Suppressor macrophage (primary cell): ENCODE results near the gene ATP5PB.
A peak's percentile ranks its signal among the peaks of the same experiment; 100 is the strongest.

Experiments used
- DNase-seq, 4 experiments: peaks; one replicate each; pipeline ENCODE4 v3.0.0-alpha.2; 2020 to 2022
- total RNA-seq, 17 experiments: gene quantifications; one replicate each; lab custom pipeline; 2026; ENCODE audit warnings: mixed read lengths in 6 of 17, inconsistent platforms in 3 of 17; lab: John Stamatoyannopoulos, UW

The ATP5PB gene, protein sequence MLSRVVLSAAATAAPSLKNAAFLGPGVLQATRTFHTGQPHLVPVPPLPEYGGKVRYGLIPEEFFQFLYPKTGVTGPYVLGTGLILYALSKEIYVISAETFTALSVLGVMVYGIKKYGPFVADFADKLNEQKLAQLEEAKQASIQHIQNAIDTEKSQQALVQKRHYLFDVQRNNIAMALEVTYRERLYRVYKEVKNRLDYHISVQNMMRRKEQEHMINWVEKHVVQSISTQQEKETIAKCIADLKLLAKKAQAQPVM
- 143 to 334 (median 232) reads per million in 17 experiments for total RNA-seq

DNA sequence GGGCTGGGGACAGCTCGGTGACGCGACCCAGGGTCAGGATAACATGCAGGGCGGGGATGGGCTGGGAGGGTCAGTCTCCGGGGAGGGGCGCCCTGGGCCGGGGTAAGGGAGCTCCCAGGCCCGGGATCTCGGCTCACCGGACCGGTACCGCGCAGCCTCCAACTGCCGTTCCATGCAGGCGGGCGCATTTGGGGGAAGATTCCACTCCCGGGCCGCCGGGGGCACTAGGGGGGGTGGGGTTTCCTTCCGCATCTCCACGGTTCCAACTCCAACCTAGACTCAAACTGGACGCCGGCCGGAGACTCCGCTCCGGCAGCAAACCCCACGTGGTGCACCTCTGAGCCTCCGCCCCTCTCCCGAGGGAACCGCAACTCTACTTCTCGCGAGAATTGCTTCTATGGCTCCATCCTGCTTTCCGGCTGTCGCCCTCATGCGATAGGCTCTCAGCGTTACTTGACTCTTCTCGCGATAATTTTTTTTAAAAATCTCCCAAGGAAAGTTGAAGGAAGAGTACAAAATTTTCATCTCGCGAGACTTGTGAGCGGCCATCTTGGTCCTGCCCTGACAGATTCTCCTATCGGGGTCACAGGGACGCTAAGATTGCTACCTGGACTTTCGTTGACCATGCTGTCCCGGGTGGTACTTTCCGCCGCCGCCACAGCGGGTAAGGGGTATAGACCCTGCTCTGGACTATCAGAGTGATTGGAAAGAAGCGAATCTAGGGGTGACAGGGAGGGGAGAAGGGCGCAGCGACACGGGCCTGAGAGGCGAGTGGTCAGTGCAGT lies at the start of gene ATP5PB, which contains the start of gene WDR77:
ATP5PB (plus strand) TSS at position 547 of the 785 bp plus-strand sequence; CDS start at position 625, 78 bp downstream.
WDR77 (minus strand) TSS at position 339 of the 785 bp plus-strand sequence; CDS start at position 252, 87 bp downstream.
- peak; percentile 98 to 100 (median 99) for DNase-seq

DNA sequence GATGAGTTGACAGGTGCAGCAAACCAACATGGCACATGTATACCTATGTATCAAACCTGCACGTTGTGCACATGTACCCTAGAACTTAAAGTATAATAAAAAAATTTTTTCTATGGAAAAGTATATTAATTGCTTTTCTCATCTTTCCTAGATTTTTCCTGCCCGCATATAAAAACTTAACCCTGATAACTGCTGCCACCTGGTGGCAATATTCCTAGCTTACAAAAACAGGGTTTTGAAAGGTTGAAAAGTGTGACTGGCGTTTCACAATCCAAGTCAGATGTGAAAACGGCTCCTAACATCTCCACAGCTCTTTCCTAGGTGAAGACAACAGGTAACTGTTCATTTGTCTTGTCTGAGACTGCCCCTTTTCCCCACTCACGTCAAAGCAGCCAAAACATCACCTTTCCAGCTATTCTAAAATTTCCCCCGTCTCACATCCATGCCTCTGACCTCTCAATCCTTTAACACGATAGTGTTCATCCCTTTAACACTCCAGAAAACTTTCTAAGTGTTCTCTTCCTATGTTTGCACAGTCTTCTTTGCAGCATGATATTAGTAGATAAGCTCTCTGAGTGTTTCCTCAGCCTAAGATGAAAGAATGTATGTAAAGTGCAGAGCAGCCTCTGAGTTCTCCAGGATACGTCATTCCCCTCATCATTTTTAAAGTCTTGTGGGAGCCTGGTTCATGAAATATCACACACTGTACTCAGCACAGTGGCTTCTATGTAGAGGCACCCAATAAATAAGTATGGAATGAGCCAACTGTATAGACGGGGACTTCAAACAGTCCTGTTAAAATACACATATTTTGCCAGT lies 49.3 kb upstream of the ATP5PB start:
- DNase-seq: peak; percentile 69 to 83 (median 74)

DNA sequence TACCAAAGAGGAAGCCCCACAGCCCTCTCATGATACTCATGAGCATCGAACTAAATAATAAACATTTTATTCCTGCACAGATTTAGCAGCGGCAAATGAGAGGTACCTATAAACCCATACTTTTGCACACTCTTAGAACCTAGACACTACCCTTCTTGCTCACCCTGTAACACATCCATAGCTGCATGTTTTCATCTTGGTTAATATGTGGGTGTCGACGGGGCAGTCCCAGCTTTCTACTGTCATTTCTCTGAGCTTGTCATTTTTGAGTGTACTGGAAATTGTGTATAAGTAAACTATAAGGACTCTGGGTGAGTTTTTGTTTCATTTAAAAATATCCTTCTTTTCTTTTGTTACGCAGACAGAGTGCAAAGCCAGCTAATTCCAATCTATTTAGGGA lies 47.2 kb upstream of the ATP5PB start:
- no peak for DNase-seq

DNA sequence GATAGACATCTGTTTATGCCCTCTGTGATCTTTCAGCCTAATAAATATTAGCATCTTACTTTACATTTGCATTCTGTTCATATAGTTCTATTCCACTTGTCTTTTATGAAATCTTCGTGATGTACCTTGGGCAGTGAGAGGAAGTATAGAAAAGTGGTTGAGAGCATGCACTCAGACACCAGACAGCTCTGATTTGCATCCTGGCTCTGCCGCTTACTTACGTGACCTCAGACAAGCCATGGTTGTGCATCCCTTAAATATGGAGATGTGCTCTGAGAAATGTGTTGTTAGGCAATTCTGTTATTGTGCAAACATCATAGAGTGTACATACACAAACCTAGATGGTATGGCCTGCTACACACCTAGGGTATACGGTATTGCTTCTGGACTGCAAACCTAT lies 44.7 kb upstream of the ATP5PB start:
- no peak for DNase-seq

DNA sequence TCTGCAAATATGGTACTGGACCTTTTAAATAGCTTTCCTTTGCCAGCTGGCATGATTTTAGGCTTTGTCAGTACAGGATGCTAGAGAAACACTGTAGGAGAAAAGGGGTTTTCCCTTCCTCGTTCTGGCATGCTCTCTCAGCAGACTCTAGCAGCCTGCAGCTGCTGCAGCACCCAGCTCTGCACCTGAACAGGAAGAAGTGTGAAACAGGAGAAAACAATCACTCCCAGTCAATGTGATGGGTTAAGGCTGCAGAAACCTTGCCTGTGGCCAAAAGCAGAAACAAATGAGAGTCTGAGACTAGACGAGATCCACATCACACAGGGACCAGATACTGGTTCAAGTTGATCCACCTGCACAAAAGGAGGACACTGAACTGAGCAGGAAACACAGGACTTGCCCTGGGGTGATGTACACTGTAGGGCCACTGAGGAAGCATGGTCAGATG lies 42.9 kb upstream of the ATP5PB start:
- peak in 1 of 4 experiments; percentile 13 for DNase-seq

DNA sequence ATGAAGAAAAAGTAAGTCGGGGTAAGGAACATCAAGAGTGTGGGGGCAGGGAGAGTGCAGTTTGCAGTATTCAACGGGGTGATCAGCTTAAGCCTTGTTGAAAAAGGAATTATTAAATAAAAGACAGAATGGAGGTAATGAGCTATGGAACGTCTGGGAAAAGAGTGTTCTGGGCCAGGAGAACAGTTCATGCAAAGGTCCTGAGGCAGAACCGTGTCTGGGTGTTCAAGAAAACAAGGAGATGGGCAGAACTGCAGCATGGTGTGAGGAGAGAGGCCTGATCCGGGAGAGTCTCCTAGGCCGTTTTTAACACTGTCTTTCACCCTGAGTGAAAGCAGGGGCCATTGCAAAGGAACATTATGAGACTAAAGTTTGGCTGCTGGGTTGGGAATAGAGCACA lies 42.0 kb upstream of the ATP5PB start:
- no peak for DNase-seq

DNA sequence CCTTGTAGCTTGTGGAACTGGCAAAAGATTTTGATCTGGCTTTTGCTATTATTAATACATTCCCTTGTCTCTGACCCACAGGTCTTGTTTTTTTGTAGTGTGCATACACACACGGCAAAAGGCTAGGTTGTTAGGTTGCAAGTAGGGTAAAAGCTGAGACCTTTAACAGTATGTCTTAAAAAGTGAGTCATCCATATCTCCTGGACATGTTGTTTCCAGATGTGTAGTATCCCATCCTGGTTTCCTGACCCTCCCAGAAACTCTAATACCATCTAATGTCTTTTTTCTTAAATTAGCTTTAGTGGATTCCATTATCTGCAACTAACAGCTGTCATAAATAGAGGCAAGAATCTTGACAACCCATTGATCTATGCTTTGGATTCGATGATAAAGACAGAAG lies 36.4 kb upstream of the ATP5PB start:
- DNase-seq: no peak

DNA sequence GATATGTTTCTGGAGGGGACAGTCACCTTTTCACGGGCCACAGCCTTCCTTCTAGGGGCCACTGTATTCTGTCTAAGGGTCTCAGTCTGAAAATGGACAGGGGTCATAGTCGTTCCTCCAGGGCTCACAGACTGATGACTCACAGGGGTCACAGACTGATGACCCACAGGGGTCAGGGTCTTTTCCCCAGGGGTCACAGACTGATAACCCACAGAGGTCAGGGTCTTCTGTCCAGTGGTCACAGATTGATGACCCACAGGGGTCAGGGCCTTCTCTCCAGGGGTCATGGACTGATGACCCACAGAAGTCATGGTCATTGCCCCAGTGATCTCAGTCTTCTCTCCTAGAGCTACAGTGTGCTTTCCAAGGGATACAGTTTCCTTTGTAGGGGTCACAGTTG lies 34.5 kb upstream of the ATP5PB start:
- no peak for DNase-seq

DNA sequence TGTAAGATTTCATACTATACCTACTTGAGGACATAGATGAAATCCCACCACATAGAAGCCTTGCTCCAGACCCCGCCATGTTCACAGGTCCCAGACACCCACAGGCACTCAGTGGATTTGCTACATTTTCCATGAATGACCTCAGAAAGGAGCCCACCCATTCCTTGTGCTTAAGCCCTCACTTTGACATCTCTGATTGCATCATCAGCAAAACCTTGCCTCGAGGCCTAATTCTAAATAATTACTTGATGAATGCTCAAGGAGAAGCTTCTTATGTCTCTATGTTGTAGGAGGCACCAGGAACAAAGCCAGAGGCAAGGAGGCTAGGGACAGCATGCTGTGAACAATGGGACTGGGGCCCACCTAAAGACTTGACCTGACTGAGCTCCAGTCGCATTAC lies 33.8 kb upstream of the ATP5PB start:
- DNase-seq: no peak

DNA sequence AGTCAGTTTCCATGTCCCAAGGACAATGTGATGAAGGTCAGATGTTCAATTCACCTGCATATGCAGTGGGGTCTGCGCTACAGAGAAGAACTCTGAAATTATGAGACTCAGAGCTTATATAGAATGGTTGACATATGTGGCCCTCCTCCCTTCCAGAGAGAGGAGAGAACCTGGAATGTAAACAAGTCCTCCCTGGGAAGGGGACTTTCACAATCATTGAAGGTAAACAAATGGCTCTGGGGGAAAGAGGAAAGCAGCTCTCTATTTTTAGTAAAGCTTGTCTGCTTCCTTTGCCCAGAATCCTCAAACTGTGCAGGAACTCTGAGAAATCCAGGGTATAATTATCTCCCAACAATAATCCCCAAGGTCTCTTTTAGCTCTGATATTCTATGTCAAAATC lies 31.5 kb upstream of the ATP5PB start:
- no peak for DNase-seq

DNA sequence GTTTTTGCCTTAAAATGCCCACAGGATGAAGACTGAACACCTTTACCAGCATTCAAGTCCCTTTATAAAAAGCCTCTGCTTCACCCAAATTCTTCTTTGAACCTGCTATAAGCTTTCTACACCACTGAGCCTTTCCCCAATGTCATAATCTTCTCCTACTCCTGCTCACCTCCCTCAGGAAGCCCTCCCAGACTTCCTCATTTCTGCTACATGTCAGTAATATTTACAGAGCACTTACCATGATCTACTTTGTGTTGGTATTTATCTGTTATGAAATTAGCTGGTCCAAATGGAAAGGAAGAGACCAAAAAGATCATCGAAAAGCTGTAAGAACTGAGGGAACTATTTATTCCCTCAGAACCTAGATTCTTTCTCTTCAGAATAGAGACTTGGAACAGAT lies 30.2 kb upstream of the ATP5PB start:
- DNase-seq: no peak

DNA sequence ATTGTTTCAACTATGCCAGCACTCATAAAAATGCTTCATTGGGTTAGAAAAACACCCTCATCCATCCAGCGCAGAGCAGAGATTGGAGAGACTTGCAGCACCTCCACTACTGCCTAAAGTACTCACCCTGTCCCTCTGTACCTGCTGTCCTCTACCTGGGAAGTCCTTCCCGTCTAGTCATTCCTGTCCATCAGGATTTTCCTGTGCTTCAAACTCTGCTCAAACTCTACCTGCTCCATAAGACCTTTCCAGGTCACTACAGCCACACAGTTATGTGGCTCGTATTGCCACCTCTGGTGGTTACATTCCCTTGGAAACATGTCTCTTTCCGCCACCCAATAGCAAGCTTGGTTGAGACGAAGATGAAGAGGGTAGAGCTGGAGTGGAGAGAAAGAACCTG lies 28.9 kb upstream of the ATP5PB start:
- DNase-seq: no peak

DNA sequence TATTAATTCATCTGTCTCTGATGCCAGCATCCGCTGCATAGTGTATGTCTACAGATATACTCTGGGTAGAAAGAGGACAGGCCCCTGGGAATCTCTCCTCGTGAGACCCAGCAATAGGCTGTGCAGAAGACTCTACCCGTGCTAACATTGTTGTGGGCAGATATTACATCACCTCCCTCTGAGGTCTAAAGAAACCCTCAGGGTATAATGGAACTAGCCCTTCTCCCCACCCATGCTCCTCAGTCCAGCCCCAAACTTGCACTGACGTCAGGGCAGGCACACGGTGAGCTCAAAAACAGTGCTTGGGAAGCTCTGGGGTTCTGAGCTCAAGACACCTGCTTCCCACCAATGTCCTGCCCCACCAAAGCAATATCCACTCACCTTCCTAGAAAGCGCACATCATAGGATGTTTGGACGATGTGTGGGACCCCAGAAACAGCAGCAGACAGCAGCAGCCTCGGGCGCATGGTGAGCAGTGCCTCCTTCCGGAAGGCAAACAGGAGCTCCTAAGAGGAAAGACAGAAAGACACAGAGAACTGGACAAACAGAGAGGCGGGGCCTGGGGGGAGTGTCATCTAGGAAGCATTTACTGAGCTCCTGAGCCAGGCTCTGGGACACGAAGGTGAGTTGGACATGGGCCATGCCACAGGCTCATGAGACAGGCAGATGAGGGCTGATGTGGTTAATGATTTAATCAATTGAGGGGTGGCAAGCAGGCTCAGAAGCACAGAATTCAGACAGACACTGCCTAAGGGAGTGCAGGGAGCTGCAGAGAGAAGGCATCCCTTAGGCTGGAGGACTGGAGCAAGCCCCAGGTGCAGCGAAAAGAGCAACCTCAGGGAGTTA lies 26.5 kb upstream of the ATP5PB start:
- peak in 1 of 4 experiments; percentile 5 for DNase-seq

DNA sequence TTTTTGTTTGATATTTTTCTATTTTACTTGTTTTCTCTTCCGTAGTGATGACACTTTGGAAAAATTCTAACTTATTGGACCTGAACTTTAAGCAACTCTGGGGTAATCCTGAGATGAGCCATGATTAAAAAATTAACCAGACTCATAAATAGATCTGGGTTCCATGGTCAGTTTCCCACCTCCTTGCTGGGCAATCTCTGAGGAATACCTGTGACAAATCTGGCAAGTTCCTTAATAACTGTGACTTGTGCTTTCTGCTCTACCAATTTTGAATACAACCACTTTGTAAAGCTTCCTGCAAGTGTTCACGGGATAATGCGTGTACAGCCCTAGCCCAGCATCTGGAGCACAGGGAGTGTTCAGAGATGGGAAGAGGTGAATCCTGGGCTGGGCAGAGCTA lies 25.0 kb upstream of the ATP5PB start:
- DNase-seq: no peak

DNA sequence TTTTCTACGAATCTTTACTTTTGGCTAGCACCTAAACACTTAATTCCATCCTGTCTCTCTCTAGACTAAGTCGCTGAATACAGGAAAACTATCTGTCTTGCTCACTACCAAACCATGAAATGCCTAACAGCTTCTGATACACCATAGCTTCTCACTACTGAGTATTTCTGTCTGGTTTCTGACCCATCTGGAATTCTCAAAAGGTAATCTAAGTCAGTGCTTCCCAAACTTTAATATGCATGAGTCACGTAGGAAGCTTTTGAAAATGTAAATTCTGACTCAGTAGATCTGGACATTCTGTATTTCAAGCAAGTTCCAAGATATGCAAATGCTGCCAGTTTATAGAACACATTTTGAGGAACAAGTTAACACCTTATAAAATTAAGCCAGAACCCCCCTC lies 12.5 kb upstream of the ATP5PB start:
- no peak for DNase-seq

DNA sequence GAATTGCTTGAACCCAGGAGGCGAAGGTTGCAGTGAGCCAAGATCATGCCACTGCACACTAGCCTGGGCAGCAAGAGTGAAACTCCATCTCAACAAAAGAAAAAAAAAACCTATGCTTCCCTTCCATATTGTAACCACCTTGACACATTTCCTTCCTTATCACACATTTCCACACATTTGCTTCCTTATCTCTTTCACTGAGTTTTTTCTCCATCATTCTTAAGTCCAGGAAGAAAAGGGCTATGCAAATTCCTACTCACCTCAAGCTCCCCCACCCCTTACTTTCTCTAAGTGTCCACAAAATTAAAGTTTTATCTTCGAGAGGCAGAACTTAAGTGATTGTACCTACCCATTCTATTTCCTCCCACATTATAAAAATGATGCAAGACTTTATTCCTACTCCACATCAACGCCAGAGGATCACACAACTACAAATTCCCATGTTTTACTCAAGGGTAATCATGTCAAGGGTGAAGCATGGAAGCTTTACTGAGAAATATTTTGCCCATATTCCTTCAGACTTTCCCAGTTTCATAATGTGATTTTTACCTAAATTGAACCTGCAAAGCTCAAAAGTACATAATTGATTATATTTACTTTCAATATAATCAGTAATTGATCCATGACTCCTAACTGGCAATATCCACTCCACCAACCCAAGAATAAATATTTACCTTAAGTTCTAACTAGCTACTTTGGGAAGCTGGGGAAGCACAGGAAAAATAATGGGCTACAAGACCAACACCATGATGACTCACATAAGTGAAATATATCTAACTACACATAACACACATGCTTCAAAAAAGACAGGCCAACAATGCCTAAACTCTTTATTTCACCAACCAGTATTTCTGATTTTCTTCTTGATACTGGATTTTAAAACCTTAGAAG lies 9.6 kb upstream of the ATP5PB start:
- no peak for DNase-seq

DNA sequence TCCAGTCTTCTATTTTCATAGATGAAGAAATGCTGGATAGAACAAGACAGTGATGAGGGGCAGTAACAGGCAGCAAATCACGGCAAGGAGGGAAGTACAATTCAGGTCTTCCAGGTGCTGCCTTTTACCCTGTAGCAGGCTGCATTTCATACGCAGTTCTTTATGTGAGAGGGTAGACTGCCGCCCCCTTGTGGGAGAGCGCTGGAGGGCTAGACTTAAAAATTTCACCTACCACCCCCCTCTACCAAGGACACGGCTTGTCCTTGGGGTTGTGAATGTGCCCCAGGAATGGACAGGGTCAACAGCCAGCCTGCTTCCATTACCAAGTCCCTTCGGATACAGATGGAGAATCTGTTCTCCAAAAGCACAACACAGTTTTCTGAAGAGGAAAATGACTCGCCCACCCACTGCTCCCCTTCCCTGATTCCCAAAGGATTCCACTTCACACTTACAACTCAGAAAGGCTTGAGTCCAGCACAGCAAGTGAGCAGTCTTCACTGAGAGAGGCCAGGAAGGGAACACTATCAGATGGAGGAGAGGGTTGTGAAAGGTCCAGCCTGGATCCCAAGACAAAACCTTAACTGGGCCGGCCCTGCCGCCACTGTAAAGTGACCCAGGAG lies 7.6 kb upstream of the ATP5PB start:
- peak; percentile 8 to 52 (median 24) for DNase-seq

DNA sequence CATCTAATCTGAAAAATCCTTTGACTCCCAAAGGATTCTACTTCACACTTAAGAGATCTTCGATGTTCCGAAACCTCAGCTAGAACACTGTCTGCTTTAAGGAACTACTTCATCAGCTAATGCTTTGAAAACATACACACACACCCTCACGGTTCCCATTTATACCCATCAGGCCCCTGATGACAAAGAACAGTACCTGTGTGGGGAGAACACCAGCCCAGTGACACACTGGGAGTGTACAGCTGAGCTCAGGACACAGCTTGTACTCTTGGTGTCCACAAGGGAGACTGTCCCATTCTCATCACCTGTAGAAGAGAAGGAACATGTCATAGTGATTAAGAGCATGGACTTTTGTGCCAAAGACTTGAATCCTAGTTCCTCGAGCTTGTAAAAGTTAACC lies 6.8 kb upstream of the ATP5PB start:
- DNase-seq: no peak

DNA sequence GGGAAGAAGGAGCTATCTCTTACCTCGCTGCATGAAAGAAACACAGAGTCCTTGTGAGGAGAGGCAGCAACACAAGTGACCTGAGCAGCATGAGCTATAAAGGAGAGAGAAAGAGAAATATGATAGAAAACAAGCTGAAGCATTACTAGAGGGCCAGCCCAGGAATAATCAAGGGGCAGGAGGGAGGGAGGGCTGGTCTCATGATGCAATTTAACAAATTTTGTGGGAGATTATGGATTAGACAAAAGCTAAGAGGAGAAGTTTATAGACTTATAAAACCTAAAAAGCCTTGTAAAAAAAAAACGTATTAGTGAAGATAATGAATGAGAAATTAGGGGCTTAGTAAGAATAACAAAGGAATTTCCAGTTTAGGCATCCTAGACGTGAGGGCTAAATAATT lies 5.2 kb upstream of the ATP5PB start:
- no peak for DNase-seq

DNA sequence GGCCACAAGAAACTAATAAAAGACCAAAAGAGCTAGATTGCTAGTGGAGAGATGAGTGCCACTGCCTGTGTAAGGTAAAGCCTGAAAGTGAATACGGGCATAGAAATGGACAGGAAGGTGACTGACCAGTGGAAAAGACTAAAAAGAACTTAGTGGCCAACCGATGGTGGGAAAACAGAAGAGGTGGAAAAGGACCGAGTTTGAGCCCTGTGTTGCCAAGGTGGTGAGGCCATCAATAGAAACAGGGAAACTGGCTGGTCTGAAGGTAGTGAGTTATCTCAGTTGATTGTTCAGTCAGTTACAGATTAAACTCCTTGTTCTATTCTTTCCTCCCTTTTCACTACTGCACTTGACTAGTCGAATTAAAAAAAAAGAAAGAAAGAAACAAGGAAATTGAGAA lies 2.7 kb upstream of the ATP5PB start:
- no peak for DNase-seq
